Gastrocnemius medialis (tissue), 4 donors: ENCODE results near the gene KIN.

Experiments used
- POLR2A ChIP-seq, 2 donors: fragments of 450-650 bp; IDR thresholded peaks; one replicate each; pipeline ENCODE4 v1.6.1; 2017; ENCODE audit warnings: antibody characterized with exemption in 2 of 2, mild to moderate bottlenecking in 2 of 2, moderate library complexity in 2 of 2
- TF ChIP-seq, protein P1 (sequence below), 5 experiments: fragments of 450-650 bp in 3 of 5; fragments of 200-600 bp in 2 of 5; sonication (generic) in 2 of 5; IDR thresholded peaks in 4 of 5; conservative IDR thresholded peaks in 1 of 5; 1 replicate in 4 of 5; 2 replicates in 1 of 5; pipeline ENCODE4 v1.5.1; 2016 to 2019; ENCODE audit warnings: antibody characterized with exemption in 5 of 5, mild to moderate bottlenecking in 3 of 5, moderate library complexity in 3 of 5

- TF ChIP-seq, protein P1, sequence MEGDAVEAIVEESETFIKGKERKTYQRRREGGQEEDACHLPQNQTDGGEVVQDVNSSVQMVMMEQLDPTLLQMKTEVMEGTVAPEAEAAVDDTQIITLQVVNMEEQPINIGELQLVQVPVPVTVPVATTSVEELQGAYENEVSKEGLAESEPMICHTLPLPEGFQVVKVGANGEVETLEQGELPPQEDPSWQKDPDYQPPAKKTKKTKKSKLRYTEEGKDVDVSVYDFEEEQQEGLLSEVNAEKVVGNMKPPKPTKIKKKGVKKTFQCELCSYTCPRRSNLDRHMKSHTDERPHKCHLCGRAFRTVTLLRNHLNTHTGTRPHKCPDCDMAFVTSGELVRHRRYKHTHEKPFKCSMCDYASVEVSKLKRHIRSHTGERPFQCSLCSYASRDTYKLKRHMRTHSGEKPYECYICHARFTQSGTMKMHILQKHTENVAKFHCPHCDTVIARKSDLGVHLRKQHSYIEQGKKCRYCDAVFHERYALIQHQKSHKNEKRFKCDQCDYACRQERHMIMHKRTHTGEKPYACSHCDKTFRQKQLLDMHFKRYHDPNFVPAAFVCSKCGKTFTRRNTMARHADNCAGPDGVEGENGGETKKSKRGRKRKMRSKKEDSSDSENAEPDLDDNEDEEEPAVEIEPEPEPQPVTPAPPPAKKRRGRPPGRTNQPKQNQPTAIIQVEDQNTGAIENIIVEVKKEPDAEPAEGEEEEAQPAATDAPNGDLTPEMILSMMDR (IDR thresholded peaks at IDR 0.05 in 4 of 5, conservative IDR thresholded peaks at IDR 0.05 in 1 of 5): no peak
- TF ChIP-seq POLR2A (IDR thresholded peaks at IDR 0.05): no peak
These were observed 46.5 kb upstream of the KIN start for GRCh38 chr10:7834262-7834661.
